ENCODE measurements around the gene TAF9.
"Not testable (repeated sequence)": the region's sequence is repeated elsewhere in the genome, so short reads cannot be mapped to it uniquely, and the experiment has no call there.

Gene TAF9

DNA sequence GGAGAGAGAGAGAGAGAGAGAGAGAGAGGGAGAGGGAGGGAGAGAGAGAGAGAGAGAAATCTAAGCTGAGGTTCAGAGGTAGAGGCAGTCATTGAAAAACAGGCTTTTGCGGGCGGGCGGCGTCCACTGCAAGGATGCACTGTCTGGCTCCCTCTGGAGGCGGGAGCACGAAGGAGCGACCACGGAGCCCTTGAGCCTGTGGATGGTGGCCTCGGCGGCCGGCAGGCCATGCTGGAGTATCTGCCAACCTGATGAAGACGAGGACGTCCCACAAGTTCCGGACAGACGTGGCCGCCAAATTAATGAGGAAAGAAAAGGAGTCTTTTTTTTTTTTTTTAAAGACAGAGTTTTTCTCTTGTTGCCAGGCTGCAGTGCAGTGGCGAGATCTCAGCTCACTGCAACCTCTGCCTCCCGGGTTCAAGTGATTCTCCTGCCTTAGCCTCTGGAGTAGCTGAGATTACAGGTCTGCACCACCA is 34.5 kb downstream of the TAF9 start:
- DNase-seq = peak; percentile 93

- DNase-seq = not testable (repeated sequence)
These were observed 35.5 kb downstream of the TAF9 start for GRCh38 chr5:69333668-69334315.

DNA sequence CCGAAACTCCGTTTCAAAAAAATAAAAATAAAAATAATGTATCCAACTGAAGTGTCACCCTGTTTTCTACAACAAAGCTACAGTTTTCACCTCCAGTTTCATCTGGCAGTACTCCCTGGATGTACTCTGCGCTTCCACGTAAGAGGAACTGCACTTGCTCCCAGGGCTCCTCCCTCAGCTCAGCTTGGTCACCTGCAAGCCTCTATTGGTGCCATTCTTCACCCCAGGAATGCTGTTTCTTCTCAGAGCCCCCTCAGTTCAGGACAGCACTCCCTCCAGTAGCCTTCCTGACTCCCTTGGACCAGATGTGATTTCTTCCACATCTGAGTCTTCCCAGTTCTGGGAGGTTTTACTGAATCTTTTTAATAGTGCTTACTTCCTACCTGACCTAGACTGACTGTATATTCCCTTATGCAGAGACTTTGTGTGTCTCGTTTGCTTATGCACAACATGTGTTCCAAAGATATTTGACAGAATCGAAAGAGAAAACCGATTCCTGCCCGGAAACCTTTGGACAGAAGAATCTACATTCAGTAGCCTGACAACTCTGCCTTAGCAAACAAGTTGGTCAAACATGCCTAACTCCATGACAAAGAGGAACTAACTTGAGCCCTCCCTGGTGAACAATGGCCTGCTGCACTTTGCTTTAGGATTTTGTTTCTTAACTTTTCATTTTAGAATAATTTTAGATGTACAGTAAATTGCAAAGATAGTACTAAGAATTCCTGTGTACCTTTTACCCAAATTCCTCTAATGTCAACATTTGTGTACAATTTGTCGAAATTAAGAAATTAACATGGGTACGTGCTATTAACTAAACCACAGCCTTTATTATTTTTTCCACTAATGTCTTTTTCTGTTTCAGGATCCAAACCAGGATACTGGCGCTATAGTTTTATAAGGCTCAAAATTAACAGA is 37.5 kb downstream of the TAF9 start:
- peak; percentile 57 for DNase-seq

DNA sequence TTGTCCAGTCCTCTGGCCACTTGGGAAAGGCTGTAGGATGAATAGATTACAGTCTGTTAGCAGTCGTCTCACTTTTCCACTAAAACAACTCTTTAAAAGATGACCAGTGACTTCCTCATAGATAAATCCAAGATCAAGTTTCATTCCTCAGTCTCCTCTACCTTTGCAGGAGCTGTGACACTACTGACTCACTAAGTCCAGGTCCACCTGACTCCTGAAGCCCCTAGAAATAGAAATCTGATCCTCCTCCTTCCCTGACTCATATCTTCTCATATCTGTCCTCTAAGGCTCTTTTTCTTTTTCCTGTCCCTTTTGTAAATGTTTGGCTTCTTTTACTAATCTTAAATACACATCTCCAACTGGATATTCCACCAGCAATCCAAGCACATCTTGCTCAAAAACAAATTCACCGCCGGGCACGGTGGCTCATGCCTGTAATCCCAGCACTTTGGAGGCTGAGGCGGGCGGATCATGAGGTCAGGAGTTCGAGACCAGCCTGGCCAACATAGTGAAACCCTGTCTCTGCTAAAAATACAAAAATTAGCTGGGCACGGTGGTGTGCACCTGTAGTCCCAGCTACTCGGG is 39.3 kb downstream of the TAF9 start:
- DNase-seq = no peak

DNA sequence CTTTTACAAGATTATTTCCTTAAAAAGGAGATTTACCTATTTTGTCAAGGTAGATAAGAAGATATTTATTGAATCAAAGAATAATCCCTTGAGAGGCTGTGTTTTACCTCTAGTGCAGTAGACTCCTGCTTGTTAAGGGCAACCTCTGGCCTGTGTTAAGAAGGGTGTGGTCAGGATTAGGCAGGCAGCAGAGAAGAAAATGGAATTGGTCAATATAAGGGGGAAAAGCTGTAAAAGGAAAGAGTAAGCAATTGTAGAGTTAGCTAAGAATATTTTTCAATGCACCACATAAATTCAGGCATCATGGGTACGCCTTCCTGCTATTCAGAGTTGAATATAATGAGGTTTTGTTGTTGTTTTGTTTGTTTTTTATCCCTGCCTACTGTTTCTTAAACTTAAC is 43.0 kb downstream of the TAF9 start:
- DNase-seq = no peak

DNA sequence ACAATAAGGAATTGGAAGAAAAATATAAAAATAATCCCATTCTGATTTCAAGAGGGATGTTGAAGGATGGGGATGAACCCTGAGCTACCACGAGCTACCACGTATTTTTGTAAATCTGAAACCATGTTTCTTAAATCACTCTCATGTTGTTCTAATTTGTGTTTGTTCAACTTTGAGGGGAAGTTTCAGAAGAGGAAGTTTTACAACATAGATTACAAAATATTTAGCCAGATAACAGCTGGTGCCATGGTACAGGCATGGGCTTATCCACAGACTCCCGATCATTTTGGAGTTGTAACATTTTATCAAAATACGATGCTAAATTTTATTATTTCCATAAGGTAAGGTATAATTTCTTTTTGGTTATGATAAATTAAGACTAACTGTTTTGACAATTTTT is 51.9 kb downstream of the TAF9 start:
- DNase-seq = peak; percentile 52

GRCh38 chr5:69315972-69316371 is 53.3 kb downstream of the TAF9 start:
- DNase-seq = no peak
